Measurements from ENCODE around the gene GPR62. TPM values are rescaled to one million over a fixed set of nuclear protein-coding genes. Genes with fewer than 3 reads are reported as not detected.
A peak's percentile ranks its signal among the peaks of the same experiment; 100 is the strongest.
"Not testable (repeated sequence)": the region's sequence is repeated elsewhere in the genome, so short reads cannot be mapped to it uniquely, and the experiment has no call there.

Gene GPR62
- polyA plus RNA-seq, 1 donor from 2014 or later, result not detected

DNA sequence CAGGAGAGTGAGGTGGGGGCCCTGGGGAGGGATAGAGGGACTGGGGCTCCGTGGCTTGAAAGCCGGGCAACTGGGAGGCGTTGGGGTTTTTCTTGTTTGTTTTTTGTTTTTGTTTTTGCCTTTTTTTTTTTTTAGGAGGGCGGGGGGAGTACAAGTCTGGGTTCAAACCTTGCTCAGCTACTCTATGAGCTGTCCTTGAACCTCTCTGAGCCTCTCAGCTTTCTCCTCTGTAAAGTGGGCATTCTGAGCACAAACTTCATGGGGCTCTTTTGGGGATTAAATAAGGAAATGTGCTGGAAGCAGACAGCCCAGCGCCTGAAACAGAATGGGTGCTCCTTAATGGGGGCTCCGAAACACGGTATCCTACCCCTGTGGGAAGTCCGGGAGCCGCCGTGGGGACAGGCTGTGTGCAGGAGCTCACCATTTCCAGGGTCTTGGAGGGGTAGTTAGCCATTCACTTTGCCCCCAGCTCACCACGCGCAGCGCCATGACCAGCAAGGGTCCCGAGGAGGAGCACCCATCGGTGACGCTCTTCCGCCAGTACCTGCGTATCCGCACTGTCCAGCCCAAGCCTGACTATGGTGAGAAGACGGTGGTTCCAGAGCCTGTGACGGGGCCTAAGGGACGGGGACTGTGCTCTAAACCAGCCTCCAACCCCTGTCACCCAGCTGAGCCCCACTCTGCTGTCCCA, 28.5 kb downstream of the GPR62 start:
- Mint-ChIP-seq H3K4me3 (peak overlapping the region; percentile 68 to 93 (median 92)), H3K27ac (peak overlapping the region; percentile 80 to 89 (median 85)), H3K9me3 (no peaks in the 10 kb centered on the region), H3K36me3 (no peaks in the 10 kb centered on the region), H3K4me1 (peaks cover 3 to 13% (median 9%) of the 10 kb centered on the region in 3 donors), H3K27me3 (no peaks in the 10 kb centered on the region)

DNA sequence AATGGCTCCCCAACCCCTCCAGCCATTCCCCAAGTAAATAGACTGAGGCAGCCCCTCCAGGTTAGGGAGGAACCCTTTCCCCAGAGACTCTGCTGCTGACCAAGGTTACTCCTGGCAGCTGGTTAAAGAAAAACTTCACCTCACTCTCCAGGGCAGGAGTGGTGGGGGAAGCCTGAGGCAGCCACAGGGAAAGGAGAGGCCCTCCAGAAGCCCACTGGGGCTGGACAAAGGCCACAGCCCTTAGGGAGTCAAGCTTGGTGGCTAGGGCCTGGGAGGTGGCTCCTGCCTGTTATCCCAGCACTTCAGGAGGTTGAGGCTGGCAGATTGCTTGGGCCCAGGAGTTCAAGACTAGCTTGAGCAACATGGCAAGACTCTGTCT, 29.1 kb downstream of the GPR62 start:
- H3K4me3 Mint-ChIP-seq, result peak overlapping the region; percentile 26 to 81 (median 42)

DNA sequence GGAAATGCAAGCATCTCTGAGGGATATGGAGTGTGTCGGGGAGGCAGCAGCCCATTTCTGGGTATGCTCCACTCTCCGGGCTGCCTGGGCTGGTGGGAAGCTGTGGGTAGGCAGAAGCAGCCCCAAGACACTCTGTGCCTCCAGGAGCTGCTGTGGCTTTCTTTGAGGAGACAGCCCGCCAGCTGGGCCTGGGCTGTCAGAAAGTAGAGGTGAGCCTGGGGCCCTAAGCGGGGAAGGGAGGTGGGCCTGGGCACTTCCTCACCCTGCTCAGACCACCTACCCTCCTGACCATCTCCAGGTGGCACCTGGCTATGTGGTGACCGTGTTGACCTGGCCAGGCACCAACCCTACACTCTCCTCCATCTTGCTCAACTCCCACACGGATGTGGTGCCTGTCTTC, 29.9 kb downstream of the GPR62 start:
- peak overlapping the region in 3 of 4 donors; percentile 28 to 79 (median 54) for H3K4me3 Mint-ChIP-seq
- H3K9me3 Mint-ChIP-seq, result no peaks in the 10 kb centered on the region
- H3K27me3 Mint-ChIP-seq, result no peaks in the 10 kb centered on the region
- H3K36me3 Mint-ChIP-seq, result no peaks in the 10 kb centered on the region
- H3K4me1 Mint-ChIP-seq, result peaks cover 3 to 13% (median 9%) of the 10 kb centered on the region in 3 donors
- H3K27ac Mint-ChIP-seq, result peak overlapping the region in 1 of 3 donors; percentile 27

More for the DNA sequence above, 29.1 kb downstream of the GPR62 start:
- no peaks in the 10 kb centered on the region for H3K9me3 Mint-ChIP-seq
- H3K4me1 Mint-ChIP-seq, result peaks cover 3 to 13% (median 9%) of the 10 kb centered on the region in 3 donors
- no peaks in the 10 kb centered on the region for H3K36me3 Mint-ChIP-seq
- no peak overlapping the region for H3K27ac Mint-ChIP-seq
- no peaks in the 10 kb centered on the region for H3K27me3 Mint-ChIP-seq

DNA sequence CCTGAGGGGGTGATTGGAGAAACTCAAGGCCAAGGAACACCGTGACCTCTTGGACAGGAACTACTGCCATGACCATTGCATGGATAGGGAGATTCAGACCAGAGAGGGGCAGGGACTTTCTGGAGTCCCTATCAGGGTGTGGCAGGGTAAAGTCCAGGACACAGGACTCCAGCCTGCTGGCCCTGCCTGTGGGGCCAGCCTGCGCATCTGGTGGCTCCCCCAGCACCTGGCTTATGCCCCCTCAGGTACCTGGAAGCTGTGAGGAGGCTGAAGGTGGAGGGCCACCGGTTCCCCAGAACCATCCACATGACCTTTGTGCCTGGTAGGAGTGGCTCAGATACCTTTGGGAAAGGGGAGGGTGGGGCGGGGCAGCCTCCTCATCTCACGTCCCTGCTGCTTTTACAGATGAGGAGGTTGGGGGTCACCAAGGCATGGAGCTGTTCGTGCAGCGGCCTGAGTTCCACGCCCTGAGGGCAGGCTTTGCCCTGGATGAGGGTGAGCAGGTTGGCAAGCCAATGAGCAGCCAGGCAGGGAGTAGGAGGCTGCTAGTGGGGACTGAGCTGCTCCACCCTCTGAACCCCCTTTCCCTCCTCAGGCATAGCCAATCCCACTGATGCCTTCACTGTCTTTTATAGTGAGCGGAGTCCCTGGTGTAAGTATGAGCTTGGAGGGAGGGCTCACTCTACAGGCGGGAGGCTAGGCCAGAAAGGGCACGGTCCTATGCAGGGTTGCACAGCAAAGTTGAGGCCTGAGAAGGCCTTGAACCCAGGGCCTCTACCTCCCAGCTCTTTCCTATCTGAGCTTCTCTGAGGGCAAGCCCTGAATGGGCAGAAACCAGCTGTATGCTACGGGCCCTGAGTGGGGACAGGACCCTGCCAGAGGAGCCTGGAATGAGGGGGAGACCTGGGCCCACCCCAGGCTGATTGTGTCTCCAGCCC, 31.1 kb downstream of the GPR62 start:
- Mint-ChIP-seq H3K27ac (no peak overlapping the region), H3K9me3 (no peaks in the 10 kb centered on the region), H3K27me3 (no peaks in the 10 kb centered on the region), H3K36me3 (no peaks in the 10 kb centered on the region), H3K4me3 (no peak overlapping the region), H3K4me1 (peaks cover 3 to 11% (median 11%) of the 10 kb centered on the region in 3 donors)

DNA sequence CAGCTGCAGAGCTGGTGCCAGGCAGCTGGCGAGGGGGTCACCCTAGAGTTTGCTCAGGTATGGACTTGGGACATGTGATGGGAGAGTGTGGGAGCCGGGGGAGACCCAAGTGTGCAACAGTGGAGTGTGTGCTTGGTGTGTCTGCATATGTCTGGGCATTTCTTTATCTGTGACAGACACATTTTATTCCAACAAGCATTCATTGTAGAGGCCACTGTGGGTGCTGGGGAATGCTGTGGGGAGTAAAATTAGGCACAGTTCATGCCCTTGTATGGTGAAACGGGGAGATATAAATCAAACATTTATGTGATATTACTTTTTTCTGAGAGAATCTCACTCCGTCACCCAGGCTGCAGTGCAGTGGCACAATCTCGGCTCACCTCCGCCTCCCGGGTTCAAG, 32.4 kb downstream of the GPR62 start:
- peak overlapping the region in 1 of 4 donors; percentile 32 for H3K4me3 Mint-ChIP-seq
- H3K36me3 Mint-ChIP-seq, result no peaks in the 10 kb centered on the region
- H3K4me1 Mint-ChIP-seq, result peaks cover 4 to 10% (median 8%) of the 10 kb centered on the region in 3 donors
- H3K27ac Mint-ChIP-seq, result peak overlapping the region in 2 of 3 donors; percentile 13 to 47
- no peaks in the 10 kb centered on the region for H3K9me3 Mint-ChIP-seq
- no peaks in the 10 kb centered on the region for H3K27me3 Mint-ChIP-seq

DNA sequence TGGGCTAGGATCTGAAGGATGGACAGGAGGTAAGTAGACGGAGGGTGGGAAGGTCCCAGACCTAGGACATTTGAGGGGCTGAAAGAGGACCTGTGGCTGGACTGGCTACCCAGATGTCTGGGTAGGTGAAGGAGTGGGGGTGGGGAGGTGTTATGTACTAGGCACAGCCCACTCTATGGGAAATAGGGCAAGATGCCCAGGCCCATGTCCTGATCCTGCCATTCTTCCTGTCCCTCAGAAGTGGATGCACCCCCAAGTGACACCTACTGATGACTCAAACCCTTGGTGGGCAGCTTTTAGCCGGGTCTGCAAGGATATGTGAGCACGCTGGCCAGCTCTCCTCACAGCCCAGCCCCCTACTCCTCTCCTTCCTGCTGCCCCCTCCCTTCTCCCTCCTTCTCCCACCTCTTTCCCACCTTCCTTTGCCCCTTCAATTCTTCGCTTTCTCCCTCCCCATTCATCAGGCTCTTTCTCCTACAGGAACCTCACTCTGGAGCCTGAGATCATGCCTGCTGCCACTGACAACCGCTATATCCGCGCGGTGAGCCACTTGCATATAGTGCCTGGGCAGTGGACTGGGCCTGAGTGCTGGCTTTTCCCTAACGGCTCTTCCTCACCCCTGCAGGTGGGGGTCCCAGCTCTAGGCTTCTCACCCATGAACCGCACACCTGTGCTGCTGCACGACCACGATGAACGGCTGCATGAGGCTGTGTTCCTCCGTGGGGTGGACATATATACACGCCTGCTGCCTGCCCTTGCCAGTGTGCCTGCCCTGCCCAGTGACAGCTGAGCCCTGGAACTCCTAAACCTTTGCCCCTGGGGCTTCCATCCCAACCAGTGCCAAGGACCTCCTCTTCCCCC, 33.3 kb downstream of the GPR62 start:
- H3K27me3 Mint-ChIP-seq, result no peaks in the 10 kb centered on the region
- H3K9me3 Mint-ChIP-seq, result no peaks in the 10 kb centered on the region
- H3K36me3 Mint-ChIP-seq, result no peaks in the 10 kb centered on the region
- peak overlapping the region in 1 of 3 donors; percentile 40 for H3K27ac Mint-ChIP-seq
- peak overlapping the region in 1 of 4 donors; percentile 28 for H3K4me3 Mint-ChIP-seq
- peaks cover 4 to 9% (median 6%) of the 10 kb centered on the region in 3 donors for H3K4me1 Mint-ChIP-seq

DNA sequence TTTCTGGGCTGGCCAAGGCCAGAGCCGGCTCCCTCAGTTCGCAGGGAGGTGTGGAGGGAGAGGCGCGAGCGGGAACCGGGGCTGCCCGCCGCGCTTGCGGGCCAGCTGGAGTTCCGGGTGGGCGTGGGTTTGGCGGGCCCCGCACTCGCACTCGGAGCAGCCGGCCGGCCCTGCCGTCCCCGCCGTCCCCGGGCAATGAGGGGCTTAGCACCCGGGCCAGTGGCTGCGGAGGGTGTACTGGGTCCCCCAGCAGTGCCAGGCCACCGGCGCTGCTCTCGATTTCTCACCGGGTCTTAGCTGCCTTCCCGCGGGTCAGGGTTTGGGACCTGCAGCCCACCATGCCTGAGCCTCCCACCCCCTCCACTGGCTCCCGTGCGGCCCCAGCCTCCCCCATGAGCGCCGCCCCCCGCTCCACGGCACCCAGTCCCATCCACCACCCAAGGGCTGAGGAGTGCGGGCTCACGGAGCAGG, 35.4 kb downstream of the GPR62 start:
- peaks cover 9 to 17% (median 16%) of the 10 kb centered on the region in 3 donors for H3K4me1 Mint-ChIP-seq
- H3K27me3 Mint-ChIP-seq, H3K4me3 Mint-ChIP-seq, H3K27ac Mint-ChIP-seq, H3K9me3 Mint-ChIP-seq, H3K36me3 Mint-ChIP-seq: not testable (repeated sequence)

DNA sequence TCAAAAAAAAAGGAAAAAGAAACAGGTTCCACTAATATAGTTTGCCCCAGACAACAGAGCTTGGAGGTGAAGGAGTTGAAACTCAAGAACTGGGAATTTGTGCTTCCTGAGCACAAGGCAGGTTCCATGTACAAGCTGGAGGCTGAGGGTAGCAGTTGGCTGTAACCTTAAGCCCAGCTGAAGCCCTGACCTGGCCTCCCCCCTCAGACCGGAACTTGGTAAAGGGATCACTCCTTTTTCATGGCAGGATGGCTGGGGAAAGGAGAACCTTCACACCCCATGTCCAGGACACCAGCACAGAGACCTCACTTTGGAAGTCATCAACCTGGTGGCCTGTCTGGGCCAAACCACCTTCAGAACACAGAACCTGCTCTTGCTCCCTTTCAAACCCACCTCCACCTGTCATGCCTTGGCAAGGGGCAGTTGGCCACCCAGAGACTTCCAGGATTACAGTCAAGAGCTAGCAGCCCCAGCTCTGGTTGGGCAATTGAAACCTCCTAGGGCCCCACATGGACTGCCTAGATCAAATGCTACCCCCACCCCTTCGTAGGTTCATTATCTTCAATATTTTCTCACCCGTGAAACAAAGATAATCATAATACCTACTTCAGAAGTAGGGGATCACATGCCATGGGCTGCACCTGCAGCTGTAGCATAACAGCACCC, 37.0 kb downstream of the GPR62 start:
- peaks cover 15 to 22% (median 20%) of the 10 kb centered on the region in 3 donors for H3K4me1 Mint-ChIP-seq
- H3K27ac Mint-ChIP-seq, result no peak overlapping the region
- no peaks in the 10 kb centered on the region for H3K36me3 Mint-ChIP-seq
- H3K4me3 Mint-ChIP-seq, result peak overlapping the region in 2 of 4 donors; percentile 13 to 43
- H3K27me3 Mint-ChIP-seq, result no peaks in the 10 kb centered on the region
- H3K9me3 Mint-ChIP-seq, result no peaks in the 10 kb centered on the region

DNA sequence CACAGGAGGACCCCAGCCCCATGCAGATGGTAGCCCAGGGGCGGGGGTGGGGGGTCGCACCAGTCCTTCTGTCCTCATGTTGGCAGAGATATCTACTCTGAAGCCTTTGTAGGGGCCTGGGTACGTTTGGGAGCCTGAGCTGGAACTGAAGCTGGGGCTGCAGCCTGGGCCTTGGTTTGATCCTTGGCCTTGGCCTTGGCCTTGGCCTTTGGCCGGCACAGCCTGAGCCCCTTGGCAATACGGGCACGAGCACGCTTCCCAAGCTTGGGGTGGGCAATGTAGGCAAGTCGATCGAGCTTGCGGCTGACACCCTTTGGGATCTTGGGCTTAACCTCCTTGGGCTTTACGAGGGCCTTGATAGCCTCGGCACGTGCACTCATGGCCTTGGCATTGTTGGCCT, 38.5 kb downstream of the GPR62 start:
- H3K27ac Mint-ChIP-seq, result peak overlapping the region; percentile 53 to 85 (median 77)
- H3K9me3 Mint-ChIP-seq, result not testable (repeated sequence)

DNA sequence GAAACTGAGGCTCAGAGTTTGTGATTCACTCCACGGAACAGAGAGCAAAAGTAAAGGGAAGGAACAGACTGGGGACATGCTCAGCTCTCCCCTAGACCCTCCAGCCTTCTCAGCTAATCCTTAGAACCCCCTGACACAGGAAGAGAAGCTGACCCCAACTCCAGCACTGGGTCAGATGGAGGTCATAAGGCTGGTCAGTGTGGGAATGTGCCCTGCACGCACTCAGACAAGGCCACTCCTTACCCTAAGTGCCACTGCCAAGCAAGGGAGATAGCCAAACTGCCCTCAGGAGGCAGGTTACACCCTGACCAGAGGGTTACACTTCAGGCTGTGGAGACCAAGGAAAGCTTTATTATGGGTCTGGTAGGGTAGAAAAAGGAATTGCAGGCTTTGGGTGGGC, 39.3 kb downstream of the GPR62 start:
- Mint-ChIP-seq H3K9me3 (no peaks in the 10 kb centered on the region), H3K4me3 (peak overlapping the region; percentile 93 to 100 (median 100)), H3K36me3 (no peaks in the 10 kb centered on the region), H3K27ac (peak overlapping the region; percentile 59 to 99 (median 85)), H3K4me1 (peaks cover 15 to 20% (median 19%) of the 10 kb centered on the region in 3 donors), H3K27me3 (no peaks in the 10 kb centered on the region)

More for the DNA sequence above, 38.5 kb downstream of the GPR62 start:
- H3K27me3 Mint-ChIP-seq, H3K36me3 Mint-ChIP-seq: not testable (repeated sequence)
- Mint-ChIP-seq H3K4me1 (peaks cover 15 to 20% (median 19%) of the 10 kb centered on the region in 3 donors), H3K4me3 (peak overlapping the region in 3 of 4 donors; percentile 52 to 93 (median 79))

DNA sequence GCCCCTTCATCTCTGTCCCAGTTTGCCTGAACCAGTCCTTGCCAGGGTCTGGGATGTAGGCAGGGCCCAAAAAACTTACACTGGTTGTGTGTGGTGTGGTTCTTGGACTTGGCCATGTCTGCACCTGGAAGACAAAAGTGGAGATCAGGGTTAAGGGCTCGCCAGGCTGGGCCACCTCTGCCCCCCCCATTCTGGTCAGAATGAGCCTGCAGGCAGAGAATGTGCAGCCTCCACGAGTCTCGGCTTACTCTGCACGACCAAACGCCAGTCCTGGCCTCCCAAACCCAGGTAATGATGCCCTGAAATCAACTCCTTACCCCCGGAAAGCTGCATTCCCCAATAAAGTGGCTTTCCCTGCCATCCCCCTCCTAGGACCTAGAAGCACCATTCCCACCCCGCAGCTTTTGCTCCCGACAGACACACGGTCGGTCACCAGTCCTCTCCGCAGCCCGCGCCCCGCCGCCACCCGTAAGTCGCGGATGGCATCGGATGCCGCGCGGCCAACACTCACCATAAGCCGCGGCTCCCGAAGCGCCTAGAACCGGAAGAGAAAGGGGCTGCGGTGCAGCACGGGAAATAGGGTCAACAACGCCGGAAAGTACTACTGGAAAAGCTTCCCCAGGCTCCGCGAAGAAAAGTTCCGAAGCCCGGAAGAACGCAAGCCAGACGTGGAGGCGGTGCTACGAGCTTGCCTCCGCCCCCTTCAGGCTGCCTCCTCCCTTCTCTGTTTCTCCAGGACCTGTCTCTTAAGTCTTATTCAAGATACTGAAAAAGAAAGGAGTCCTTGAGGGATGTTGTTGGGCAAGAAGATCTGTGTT, 40.4 kb downstream of the GPR62 start, which contains the start of gene RPL29:
TSS of gene RPL29 (minus strand) at position 550 of the 818 bp plus-strand sequence. CDS start at position 116, 434 bp downstream.
- peak within 1 kb of the TSS; percentile 93 to 100 (median 100) for H3K4me3 Mint-ChIP-seq
- peak within 1 kb of the TSS; percentile 85 to 100 (median 99) for H3K27ac Mint-ChIP-seq
- peaks cover 15 to 20% (median 19%) of the 10 kb centered on the region in 3 donors for H3K4me1 Mint-ChIP-seq
- H3K36me3 Mint-ChIP-seq, result no peaks in the 10 kb centered on the region
- no peaks in the 10 kb centered on the region for H3K27me3 Mint-ChIP-seq
- H3K9me3 Mint-ChIP-seq, result no peaks in the 10 kb centered on the region

DNA sequence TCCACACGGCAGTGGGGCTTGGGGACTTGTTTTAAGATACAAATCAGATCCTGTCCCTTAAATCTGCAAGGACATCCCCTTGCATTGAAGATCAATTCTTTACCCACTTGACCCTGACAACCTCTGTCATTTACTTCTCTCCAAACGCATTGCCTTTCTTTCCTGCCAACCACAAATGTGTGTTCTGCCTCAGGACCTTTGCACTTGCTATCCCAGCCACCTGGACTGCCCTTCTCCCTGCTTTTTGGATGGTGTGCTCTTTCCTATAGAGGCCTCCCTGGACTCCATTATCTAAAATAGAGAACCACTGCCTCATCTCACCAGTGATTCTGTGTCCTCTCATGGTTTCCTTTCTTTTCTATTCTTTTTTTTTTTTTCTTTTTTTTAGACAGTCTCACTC, 42.0 kb downstream of the GPR62 start:
- Mint-ChIP-seq H3K4me3 (peak overlapping the region; percentile 32 to 80 (median 34)), H3K9me3 (no peaks in the 10 kb centered on the region), H3K27ac (peak overlapping the region in 2 of 3 donors; percentile 18 to 73), H3K4me1 (peaks cover 13 to 24% (median 18%) of the 10 kb centered on the region in 3 donors), H3K27me3 (no peaks in the 10 kb centered on the region), H3K36me3 (no peaks in the 10 kb centered on the region)
